Pancreas (tissue), 10 donors: ENCODE measurements around the gene ARHGEF16. TPM values are rescaled to one million over a fixed set of nuclear protein-coding genes. Genes with fewer than 3 reads are reported as not detected.

Source experiments
- ATAC-seq, 4 donors: fragments of 200-7000 bp; cut with Tn5 transposase; one replicate each; pipeline versions ENCODE4 v1.8.0 to v1.9.1; 2020; ENCODE audit warnings: mild to moderate bottlenecking in 4 of 4, moderate library complexity in 4 of 4
- DNase-seq, 6 donors: peaks; one replicate each; pipeline ENCODE4 v3.0.0-alpha.2; 2020
- FAIRE-seq: peaks from 2 replicates; lab custom pipeline; 2012; peaks lifted over from hg19 to GRCh38; lab: Jason Lieb, UNC
- H3K27ac ChIP-seq, 4 donors: fragments of 200-600 bp; sonication (generic); 1 replicate in 3 of 4; 2 replicates in 1 of 4; pipeline versions ENCODE4 v1.5.0 to v1.8.0; 2020
- H3K27me3 ChIP-seq, 4 donors: fragments of 200-600 bp; one replicate each; pipeline ENCODE4 v1.8.0; 2021
- H3K36me3 ChIP-seq, 3 donors: fragments of 200-600 bp; sonication (generic) in 1 of 3; one replicate each; pipeline versions ENCODE4 v1.5.0 to v1.8.0; 2020 to 2021
- H3K4me1 ChIP-seq, 3 donors: fragments of 200-600 bp; one replicate each; pipeline ENCODE4 v1.8.0; 2021
- H3K4me3 ChIP-seq, 4 donors: fragments of 200-600 bp; sonication (generic) in 2 of 4; one replicate each; pipeline versions ENCODE4 v1.5.0 to v1.8.0; 2020 to 2021
- H3K9me3 ChIP-seq, 4 donors: fragments of 200-600 bp; one replicate each; pipeline ENCODE4 v1.8.0; 2021
- CTCF ChIP-seq, 4 donors: fragments of 200-600 bp; sonication (generic) in 3 of 4; IDR thresholded peaks; one replicate each; pipeline versions ENCODE4 v1.5.0 to v1.8.0; 2021; ENCODE audit warnings: antibody characterized with exemption in 4 of 4
- WGBS, 2 donors: extraction: QIAGEN DNeasy Blood & Tissue Kit; methylation state at CpG; one replicate each; pipeline ENCODE4 v1.1.7; 2013; 5-methylcytosine and 5-hydroxymethylcytosine counted together
- intact Hi-C, 3 donors: fragments of 100-400 bp; cut with DNase I; formaldehyde crosslinking; loops; one replicate each; pipeline versions ENCODE4 v1.11.1 to v1.14.2; 2022
- polyA plus RNA-seq, 2 donors: library from polyadenylated mRNA; stranded (reverse); fragments of 200-250 nt; gene quantifications; one replicate each; pipeline ENCODE4 v1.2.3, GENCODE V29; 2013
- total RNA-seq, 6 donors: library from RNA; stranded (reverse); fragmentation: NEBNext Ultra II Directional in 4 of 6; extraction: Animal tissue kit (Norgen Biotek cat#: 25700) in 4 of 6; gene quantifications; one replicate each; pipeline versions ENCODE4 v1.2.1 to v1.2.4, GENCODE V29; 2021 to 2023
- donor health status: healthy with polysubstance abuse.
- donor health status: DM: no; HTN: no; CAD: no; lungs with moderate emphysema.
- donor health status: DM: no; HTN: no; CAD: no.
- donor health status: control.
- donor health status: control.
- donor health status: Bipolar disorder and iron deficiency.
- donor health status: DM: yes; HTN: yes; CAD: no.
- donor health status: DM: no; HTN: no; CAD: no.
- donor health status: DM: no; HTN: no; CAD: no.
- donor health status: DM: yes; HTN: yes; CAD: no.

Gene ARHGEF16
- total and polyA plus RNA-seq, 8 donors, result 8.2 to 26.4 (median 9.8) TPM

- Histone ChIP-seq H3K4me1 (no peaks in the 10 kb centered on the region), H3K4me3 (no peak overlapping the region), H3K9me3 (no peaks in the 10 kb centered on the region), H3K27me3 (no peaks in the 10 kb centered on the region), H3K36me3 (no peaks in the 10 kb centered on the region), H3K27ac (no peak overlapping the region)
- no peak for TF ChIP-seq CTCF (IDR thresholded peaks at IDR 0.05)
- FAIRE-seq (no peak), DNase-seq (peak in 1 of 6 donors; percentile 65), ATAC-seq (no peak)
- 74 to 87% methylated on average over 30 to 36 of the region's 36 CpGs for WGBS, 2 donors
- intact Hi-C loops, result loop anchor here in 1 of 3 donors (10.0 kb wide), 1 partner anchor 139 kb away; no protein-coding TSS in a partner anchor
Observed at GRCh38 chr1:3495776-3496745, 41.6 kb downstream of the ARHGEF16 start.

GRCh38 chr1:3496916-3497315 is 42.5 kb downstream of the ARHGEF16 start:
- DNase-seq, result peak in 1 of 6 donors; percentile 70
- H3K4me1 ChIP-seq, result no peaks in the 10 kb centered on the region
- intact Hi-C loops, result loop anchor here in 1 of 3 donors (10.0 kb wide), 1 partner anchor 138 kb away; no protein-coding TSS in a partner anchor
- TF ChIP-seq CTCF (IDR thresholded peaks at IDR 0.05), result no peak
- H3K27ac ChIP-seq, result no peak overlapping the region
- no peaks in the 10 kb centered on the region for H3K9me3 ChIP-seq
- FAIRE-seq, result no peak
- 79 to 85% methylated on average over 18 to 20 of the region's 20 CpGs for WGBS, 2 donors
- ATAC-seq, result no peak
- no peaks in the 10 kb centered on the region for H3K36me3 ChIP-seq
- H3K27me3 ChIP-seq, result no peaks in the 10 kb centered on the region
- H3K4me3 ChIP-seq, result no peak overlapping the region

GRCh38 chr1:3497521-3497920 is 43.1 kb downstream of the ARHGEF16 start:
- H3K36me3 ChIP-seq, result no peaks in the 10 kb centered on the region
- H3K27me3 ChIP-seq, result no peaks in the 10 kb centered on the region
- no peak overlapping the region for H3K27ac ChIP-seq
- TF ChIP-seq CTCF (IDR thresholded peaks at IDR 0.05), result no peak
- no peaks in the 10 kb centered on the region for H3K9me3 ChIP-seq
- no peak for ATAC-seq
- no peaks in the 10 kb centered on the region for H3K4me1 ChIP-seq
- WGBS, 2 donors, result 68 to 78% methylated on average over 19 of the region's 19 CpGs
- peak in 1 of 6 donors; percentile 59 for DNase-seq
- intact Hi-C loops, result loop anchor here in 1 of 3 donors (10.0 kb wide), 1 partner anchor 137 kb away; no protein-coding TSS in a partner anchor
- H3K4me3 ChIP-seq, result no peak overlapping the region
- no peak for FAIRE-seq

- H3K4me1 ChIP-seq, result no peaks in the 10 kb centered on the region
- FAIRE-seq (no peak), ATAC-seq (no peak), DNase-seq (peak in 1 of 6 donors; percentile 66)
- no peak overlapping the region for H3K27ac ChIP-seq
- no peaks in the 10 kb centered on the region for H3K27me3 ChIP-seq
- no peaks in the 10 kb centered on the region for H3K9me3 ChIP-seq
- no peaks in the 10 kb centered on the region for H3K36me3 ChIP-seq
- 70 to 80% methylated on average over 26 of the region's 26 CpGs for WGBS, 2 donors
- TF ChIP-seq CTCF (IDR thresholded peaks at IDR 0.05), result no peak
- intact Hi-C loops, result loop anchor here in 1 of 3 donors (10.0 kb wide), 1 partner anchor 136 kb away; no protein-coding TSS in a partner anchor
- H3K4me3 ChIP-seq, result no peak overlapping the region
Observed at GRCh38 chr1:3498246-3498930, 43.9 kb downstream of the ARHGEF16 start.
